GM21825 (cell line): ENCODE data around the gene TRIM65.
"Not testable (repeated sequence)": the region's sequence is repeated elsewhere in the genome, so short reads cannot be mapped to it uniquely, and the experiment has no call there.

Source experiments
- ATAC-seq: cut with Tn5 transposase; IDR thresholded peaks from one replicate; pipeline ENCODE4 v1.9.1; 2021; ENCODE audit warnings: mild to moderate bottlenecking, moderate library complexity; ENCODE audit not compliant: unreplicated experiment

TRIM65 gene

DNA sequence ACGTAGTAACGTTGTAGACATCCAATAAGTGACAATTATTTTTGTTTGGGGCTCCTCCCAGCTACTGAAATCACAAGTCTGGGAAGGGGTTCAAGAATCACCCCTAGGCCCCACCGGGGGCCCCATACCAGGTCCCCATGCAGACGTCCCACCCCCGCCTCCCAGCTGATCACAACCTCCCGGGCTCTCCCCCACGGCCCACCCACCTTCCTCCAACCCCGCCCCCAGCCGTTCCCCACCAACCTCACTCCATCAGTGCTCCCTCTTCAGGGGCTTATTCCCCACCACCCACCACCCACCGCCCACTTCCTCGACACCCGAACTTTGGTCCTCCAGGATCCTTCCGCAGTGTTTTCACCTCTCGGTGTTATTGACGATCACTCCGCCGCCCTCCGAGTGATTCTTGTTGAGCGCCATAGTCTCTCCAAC is 41.9 kb downstream of the TRIM65 start:
- peak; percentile 2 for ATAC-seq

GRCh38 chr17:75854101-75854748 is 42.5 kb downstream of the TRIM65 start:
- ATAC-seq = no peak

- no peak for ATAC-seq
Observed at GRCh38 chr17:75853433-75853832, 43.3 kb downstream of the TRIM65 start.

- ATAC-seq = not testable (repeated sequence)
Observed at GRCh38 chr17:75851693-75851991, 45.1 kb downstream of the TRIM65 start.

- ATAC-seq = no peak
Observed at GRCh38 chr17:75850928-75851692, 45.6 kb downstream of the TRIM65 start.

GRCh38 chr17:75849724-75850123 is 47.0 kb downstream of the TRIM65 start:
- no peak for ATAC-seq

DNA sequence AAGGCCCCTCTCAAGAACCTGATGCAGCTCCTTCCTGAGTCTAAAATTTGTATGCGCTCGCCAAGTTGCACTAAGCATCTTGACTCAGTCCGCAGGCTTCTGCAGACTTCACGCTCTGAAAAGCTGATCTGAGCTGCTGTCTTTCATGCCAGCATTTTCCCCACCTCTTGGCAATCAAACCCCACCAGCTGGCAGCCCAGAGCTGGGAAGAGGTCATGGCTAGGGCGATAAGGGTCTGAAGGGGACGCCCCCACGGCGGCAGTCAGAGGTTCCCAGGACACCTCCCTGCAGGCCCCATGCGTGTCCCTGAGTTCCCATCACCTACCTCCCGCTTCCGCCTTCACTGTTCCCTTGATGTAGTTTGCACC is 47.5 kb downstream of the TRIM65 start:
- no peak for ATAC-seq

DNA sequence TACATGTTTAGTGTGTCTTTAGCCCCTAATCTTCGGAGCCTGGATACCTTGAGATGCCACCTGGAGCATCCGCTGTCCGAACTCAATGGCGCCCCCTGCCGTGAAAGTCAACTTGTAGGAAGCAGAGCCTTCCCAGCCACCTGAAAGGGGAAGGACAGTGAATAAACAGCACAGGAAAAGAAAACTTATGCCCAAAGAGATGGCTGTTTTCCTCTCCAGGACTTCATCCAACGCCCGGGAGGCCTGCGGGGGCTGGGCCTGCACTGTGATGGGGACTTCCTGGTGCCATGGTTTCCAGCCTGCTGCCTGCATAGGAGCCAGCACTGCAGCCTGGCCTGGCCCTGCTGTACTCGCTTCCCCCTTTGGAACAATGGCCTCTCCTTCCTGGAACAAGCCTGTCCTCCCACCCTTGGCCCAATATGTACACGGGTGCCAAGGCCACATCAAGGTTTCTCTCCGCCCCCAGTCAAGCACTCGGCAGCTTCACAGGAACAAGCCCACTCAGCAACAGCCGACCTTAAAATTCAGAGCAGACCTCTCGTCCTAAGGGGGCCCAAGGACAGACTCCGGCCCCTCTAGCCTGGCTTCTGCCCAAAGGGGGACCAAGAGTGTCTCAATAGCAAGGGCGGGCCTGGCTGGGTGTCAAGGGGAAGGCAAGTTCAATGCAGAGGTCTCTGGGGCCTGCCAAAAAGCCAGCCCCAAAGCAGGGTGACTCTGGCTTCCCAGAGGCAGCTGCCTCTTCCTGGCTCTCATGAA is 48.0 kb downstream of the TRIM65 start:
- no peak for ATAC-seq

DNA sequence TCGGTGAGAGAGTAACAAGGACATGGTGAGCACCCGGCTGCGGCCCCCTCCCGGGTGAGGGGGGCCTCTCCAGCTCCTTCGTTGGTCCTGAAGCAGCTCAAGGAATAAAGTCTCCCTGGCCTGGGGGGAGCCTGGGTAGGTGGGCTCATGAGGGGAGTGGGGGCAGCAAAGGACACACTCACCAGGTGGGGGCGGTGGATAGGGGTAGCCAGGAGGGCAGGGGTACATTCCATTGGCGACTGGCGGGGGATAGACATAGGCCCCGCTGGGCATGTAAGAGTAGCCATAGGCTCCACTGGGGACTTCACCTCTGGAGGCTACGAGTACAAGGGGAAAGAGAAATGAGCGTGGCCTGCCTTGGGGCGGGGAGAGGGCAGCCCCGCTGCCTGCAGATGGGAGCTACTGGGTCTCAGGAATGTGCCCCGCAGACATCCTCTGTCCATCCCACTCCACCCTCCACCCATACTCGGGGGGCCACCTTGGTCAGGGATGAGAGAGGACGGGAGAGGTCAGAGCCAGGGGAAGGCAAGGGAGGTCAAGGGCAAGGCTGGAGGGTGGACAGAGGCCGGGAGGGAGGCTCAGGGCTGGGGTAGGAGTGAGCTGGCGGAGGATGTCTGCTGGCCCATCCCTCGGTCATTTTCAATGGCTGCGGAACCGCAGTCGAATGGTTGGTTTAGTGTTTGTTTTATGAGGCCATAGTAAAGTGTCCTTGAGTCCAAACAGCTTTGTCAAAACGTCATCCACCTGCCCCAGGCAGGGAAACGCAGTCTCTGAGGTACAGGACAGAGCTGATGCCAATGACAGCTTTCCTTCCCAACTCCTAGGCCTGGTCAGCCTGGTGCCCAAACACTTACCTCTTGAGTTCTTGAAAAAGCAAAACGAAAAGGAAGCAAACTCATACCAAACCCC is 48.9 kb downstream of the TRIM65 start:
- ATAC-seq = no peak

DNA sequence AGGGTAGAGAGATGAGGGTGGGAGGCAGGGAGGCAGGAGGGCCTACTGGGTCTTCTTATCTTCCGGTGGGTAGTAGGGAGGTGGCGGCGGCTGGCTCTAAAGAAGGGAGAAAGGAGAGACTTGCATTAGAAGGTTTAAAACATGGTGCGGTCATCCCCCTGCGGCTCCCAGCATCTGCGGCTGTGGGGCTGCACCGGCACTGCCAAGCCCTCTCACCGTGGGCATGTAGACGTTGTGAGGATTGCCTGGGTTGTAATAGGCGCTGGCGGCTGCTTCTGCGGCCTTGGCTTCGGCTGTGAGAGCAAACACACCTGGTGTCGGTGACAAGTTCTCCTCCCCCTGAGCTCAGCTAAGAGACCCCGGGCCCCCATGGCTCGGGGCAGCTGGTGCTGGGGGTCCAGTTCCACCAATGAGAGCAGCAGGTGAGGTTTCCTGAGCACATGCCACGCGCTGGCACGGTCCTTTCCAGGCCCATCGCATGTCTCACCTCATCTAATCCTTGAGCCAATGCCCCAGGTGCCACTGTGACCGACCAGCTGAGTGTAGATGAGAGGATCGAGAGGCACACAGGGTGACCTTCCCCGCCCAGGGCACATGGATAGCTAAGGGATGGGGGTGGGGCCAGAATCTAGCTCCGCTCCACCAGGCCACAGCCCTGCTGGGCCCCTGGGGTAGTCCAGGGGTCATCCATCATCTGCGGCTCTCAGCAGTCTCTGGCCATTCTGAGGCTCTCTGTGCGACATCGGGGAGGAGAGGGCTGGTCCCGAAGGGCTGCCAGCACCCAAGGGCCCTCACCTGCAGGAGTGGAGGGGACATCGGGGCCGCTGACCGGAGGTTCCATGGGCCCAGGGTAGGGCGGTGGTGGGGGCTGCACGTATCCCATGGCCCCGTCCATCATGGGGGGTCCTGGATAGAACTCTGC is 49.8 kb downstream of the TRIM65 start:
- no peak for ATAC-seq

- no peak for ATAC-seq
Observed at GRCh38 chr17:75845933-75846691, 50.6 kb downstream of the TRIM65 start.

- peak; percentile 66 for ATAC-seq
Observed at GRCh38 chr17:75845058-75845711, 51.6 kb downstream of the TRIM65 start.

DNA sequence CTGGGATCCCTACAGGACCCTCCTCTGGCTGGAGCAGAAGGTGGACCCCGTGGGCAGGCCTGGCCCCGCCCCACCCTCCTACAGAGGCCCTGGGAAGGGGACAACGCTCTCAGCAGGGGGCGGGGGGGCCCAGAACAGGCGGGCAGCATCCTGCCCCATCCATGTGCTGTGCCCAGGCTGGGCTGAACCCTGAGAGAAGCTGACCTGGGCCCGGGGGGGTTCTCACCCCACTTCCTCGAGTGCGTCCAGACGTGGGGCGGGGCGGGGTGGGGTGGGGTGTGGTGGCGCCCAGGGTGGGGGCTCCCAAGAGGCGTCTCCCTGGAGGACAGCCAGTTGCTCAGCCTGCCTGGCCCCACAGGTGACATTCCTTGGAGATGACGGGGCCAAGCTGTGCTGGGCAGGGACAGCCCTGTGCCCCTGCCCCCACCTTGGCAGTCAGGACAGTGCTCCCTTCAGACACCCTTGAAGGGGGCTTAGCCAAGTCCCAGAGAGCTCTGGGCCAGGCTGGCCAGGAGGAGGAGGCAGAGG is 52.2 kb downstream of the TRIM65 start:
- ATAC-seq = no peak

DNA sequence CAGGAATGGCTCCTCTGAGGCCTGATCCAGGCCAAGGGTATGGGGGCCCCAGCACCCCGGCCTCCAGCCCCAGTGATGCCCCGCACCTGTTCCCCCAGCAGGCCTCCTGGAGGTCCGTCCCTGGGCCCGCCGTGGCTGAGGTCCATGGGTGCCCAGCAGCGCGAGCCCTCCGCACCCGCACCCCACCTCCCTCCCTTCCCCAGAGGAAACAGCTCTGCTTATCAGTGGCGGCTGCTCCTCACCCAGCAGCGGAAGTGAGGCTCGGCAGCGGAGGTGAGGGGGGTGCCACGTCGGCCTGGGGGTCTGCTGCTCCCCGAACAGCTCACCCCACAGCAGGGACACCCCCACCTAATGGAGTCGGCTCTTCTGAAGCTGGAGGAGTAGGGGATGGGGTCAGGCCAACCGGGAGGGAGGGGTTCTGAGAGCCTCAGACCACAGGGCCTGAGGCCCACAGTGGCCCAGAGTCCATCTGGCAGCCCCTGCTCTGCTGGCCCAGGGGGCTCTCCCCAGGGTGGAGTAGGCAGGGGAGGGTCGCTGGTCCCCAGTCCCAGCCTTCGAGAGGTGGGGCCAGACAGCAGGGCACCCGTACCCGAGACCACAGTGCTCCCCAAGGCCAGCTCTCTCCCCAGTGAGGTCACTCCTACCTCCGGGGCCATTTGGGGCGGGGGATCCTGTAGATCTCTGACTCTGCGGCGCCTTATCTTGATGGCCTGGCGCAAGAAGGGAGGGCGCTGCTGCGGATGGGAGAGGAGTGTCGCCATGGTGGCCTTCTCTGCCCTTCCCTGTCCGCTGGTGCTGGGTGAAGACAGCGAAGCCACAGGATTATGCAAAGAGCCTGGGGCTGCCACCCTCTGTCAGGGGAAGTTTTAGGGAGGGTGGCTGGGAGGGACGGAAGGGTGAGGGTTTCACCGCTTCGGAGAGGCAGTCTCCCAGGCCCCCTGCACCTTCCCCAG is 52.9 kb downstream of the TRIM65 start, which contains the start of gene UNC13D:
UNC13D (minus strand) TSS at position 828 of the 953 bp plus-strand sequence; CDS start at position 761, 67 bp downstream.
- ATAC-seq = no peak

- ATAC-seq = no peak
Observed at GRCh38 chr17:75842963-75843576, 53.7 kb downstream of the TRIM65 start.

DNA sequence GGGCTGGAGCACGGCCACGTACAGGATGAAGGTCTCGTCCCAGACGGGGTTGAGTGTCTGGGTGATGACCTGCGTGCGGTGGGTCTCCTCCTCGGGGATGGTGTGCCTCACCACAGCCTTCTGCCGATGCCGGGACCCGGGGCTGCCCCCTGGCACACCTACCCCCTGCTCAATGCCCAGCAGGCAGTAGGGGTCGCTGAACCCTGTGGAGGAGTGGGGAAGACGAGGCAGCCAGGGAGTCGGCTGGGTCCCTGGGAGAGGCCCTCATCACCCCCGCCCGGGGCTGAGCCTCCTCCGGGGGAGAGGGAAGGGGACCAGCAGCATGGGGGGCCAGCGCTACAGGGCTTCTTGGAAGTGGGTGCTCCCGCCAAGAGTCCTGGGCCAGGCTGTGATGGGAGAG is 54.3 kb downstream of the TRIM65 start:
- no peak for ATAC-seq

DNA sequence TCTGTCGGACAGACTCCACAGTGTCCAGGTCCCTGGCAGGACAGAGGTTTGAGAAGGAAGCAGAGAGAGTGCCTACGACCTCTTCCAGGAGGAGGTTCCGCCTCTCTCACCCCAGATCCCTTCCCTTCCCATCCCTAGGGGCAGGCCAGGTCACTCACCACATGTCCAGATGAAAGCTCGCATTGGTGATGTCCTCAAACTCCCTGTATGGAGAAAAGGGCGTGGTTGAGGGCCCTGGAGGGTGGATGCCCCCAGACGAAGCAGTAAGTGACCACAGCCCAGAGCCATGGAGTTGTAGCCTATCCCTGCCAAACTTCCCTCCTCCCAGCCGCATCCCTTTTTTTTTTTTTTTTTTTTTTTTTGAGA is 56.0 kb downstream of the TRIM65 start:
- ATAC-seq = no peak
